Cerebellar nuclear complex (tissue), 1 donor: ENCODE measurements around the gene CCDC188.
"Not testable (repeated sequence)": the region's sequence is repeated elsewhere in the genome, so short reads cannot be mapped to it uniquely, and the experiment has no call there.

Experiments used
- DNase-seq, 2 experiments: peaks; one replicate each; lab custom pipeline; 2025; lab: John Stamatoyannopoulos, UW

Gene CCDC188

DNA sequence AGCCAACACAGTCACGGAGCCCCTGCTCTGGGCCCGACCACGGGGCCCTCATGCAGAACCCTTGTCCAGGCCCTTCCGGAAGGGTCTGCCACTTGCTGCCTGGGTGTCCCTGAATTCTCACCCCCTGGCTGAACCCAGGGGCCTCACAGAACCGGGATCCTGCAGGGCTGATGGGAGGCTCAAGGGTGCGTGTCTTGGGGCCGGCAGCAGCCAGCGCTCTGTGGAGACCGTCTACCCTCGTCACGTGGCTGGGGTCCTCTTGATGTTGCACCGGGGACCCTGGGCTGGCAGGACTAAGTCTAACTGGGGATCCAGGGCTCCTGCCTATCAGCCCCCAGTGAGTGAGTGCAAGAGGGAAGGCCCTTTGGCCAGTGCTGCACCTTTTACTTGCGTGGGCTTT is 19.3 kb upstream of the CCDC188 start:
- no peak for DNase-seq

DNA sequence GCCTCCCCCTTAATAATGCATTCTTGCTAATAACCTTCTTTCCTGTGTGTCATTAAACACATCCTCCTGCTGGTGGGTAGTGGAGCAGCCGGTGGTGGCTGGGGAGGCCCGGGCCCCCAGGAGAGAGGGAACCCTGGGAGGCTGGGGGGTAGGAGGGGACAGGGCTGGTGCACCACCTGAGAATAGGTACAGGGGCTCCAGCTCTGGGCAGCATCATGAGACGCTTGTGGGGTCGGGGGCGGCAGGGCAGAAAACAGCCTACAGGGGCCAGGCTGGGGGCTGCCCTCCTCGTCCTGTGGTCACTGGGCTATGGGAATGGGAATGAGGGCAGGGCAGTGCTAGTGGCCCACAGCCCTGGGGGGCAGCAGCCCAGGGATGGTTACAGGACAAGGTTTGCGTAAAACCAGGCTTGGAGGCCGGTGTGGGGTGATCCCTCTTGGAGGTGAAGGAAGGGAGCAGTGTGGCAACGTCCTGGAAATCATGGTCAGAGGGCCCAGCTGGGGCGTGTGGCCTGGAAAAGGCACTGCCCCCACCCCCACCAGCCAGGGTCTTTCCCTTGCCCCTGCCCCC is 18.5 kb upstream of the CCDC188 start:
- DNase-seq, result no peak

DNA sequence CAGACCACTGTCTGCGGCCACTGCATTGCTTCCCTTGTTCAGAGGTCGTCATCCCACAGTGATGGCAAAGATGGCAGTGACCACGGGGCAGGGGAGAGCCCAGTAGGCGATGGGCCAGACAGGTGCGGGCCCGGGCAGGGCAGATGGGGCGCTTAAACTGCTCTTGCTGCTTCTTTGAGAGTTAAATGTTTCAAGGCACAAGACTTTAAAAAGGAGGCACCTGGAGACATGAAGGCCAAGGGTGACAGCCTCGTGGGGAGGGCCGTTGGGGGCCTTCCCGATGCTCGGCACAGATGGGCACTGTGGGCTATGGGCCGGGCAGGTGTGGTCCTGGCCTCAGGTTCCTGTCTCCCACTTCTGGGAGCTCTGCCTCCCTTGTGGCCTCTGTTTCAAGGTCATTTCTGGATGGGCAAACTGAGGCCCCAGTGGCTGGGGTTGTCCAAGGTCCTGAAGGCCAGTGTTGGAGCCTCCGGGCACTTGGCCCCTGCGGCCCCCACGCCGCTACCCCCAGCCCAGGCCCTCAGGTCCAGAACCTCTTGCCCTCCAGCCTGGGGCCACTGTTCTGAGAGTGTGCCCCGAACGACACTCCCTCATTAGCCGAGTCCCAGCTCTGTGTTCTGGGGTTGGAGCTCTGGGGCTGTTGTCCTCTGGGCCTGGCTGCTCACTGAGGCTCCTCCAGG is 16.9 kb upstream of the CCDC188 start:
- DNase-seq, result no peak

DNA sequence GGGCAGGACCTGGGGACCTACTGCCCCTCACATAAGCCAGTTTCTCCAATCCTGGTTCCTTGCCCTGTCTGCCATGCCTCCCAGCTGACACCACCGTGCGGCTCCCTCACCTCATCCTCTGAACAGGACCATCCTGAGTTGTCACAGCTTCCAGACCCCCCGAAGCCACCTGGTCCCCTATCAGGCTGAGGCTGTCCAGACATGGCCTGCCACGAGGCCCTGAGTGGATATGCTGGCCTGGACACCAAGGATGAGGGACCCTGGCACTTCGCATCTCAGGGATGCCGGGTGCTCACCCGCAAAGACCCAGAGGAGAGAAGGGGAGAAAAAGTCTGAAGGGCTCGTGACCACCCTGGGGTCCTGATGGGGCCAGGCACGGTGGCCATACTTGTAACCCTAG is 15.8 kb upstream of the CCDC188 start:
- DNase-seq, result no peak

DNA sequence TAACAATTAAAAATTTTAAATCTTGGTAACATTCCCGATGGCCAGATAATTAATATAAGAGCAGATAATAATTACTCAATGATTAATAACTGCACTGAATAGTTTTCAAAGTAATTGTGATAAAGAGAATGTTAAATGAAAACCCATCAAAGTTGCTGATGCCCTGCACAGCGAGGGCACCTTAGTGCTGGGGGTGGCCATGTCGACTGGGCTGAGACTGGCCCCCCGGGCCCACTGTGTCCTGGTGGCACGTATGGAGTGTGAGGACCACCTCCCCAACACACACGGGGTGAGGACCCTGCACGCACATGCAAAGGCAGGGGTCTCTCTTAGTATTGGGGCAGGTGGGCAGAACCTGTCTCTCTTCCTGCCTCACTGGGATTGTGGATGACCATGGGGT is 15.1 kb upstream of the CCDC188 start:
- DNase-seq, result no peak

DNA sequence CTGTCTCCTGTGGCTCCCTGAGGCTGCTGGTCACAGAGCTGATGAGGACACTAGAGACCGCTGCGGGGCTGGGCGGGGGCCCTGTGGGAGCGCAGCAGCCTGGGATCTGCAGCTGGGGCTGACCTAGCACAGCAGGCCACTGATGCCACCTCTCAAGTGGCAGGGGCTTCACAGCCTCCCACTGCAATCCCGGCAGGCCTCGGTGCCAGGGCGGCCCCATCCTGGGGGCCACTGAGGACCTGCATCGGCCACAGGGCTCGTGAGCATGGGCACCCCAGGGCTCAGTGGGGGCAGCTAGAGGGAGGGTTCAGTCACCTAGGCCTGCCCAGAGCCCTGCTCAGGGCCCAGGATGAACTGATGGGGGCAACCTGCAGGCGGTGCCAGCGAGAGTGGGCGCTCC is 14.6 kb upstream of the CCDC188 start:
- DNase-seq, result no peak

DNA sequence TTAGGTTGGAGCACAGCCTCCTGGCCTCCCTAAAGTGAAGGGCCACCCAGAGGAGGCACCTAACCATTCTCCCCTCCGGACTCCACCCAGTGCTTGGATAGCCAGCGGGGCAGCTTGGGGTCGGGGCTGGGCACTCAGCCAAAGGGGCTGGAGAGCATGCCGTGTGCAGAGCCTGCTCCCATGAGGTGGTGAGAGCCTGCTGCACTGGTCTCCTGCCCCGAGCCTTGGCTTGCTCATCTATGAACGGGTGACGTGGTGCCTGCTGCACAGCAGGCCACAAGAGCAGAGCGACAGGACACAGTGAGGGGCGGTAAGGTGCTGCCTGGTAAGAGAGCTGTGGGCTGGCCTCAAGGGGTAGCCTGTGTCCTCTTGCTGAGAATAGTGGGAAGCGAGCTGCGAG is 14.0 kb upstream of the CCDC188 start:
- no peak for DNase-seq

DNA sequence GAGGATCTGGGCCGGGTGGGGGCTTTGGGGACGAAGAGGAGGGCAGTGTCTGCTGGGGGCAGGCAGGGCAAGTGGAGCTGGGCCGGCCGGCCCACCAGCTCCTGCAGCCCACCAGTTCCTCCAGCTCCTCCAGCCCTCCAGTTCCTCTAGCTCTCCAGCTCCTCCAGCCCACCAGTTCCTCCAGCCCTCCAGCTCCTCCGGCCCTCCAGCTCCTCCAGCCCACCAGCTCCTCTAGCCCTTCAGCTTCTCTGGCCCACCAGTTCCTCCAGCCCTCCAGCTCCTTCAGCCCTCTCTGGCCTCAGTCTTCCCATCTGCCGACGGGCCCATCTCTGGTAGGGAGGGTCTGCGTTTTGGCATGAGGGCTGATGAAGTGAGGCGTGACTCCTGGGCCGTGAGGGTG is 9.2 kb upstream of the CCDC188 start:
- no peak for DNase-seq

DNA sequence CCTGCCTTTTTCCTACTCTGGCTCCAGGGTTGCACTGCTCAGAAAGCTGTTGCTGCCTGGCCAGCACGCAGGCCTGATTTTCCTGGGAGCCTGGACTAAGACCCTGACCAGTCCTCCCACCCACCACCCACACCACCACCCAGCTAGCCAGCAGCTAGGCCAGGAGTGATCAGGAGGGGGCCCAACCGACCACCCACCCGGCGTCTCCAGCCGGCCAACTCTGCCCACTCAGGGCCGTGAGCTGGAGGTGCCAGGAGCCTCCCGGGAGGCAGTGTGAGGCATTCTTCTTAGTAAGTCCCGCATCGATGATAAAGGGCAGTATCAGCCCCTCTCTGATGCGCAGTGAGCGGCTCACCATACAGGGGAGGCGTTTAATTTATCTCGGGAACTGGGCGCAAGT is 8.7 kb upstream of the CCDC188 start:
- not testable (repeated sequence) for DNase-seq

DNA sequence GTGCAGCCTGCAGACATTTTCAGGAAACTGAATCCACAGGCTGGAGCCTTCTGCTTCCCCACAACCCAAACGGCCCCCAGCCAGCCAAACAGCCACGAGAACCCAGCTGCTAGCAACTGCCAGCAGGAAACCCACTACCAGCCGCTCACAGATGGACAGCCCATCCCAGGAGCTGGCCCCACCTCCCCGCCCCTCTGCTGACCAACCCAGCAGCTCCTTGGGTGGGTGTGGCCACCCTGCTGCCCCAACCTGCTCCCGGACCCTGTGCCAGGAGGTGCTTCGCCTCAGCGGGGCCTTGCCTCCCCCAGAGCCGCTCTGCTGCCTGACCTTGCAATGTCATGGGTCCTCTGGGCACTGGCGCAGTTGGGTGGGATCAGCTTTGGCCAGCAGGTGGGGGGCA is 8.2 kb upstream of the CCDC188 start:
- DNase-seq, result no peak

DNA sequence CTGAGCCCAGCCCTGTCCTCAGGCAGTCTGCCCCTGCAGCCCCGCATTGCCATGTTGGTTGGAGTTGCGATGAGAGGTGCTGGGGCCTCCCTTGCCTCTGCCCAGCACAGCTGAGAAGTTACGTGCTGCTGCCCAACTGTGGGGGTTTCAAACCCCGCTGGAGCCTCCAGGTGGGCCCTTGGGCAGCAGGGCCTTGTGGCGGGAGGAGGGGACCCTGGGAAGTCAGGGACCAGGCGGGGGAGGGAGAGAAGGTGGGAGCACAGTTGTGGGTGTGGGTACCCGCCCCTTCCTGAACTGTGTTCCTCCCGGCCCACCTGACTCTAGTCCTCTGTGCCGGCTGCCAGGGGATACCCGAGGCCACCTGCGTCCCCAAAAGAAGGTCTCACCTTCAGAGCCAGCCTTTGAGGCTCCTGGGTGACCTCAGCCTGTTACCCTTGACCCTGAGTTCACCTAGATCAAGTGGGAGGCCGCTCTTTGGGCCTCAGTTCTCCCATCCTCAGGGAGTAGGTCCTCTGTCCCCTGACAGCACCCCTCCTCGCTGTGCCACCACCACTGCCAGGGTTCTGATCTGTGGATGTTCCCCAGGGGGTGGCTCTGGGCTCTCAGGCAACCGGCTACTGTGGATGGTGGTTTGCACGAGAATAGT is 7.7 kb upstream of the CCDC188 start:
- DNase-seq, result no peak

DNA sequence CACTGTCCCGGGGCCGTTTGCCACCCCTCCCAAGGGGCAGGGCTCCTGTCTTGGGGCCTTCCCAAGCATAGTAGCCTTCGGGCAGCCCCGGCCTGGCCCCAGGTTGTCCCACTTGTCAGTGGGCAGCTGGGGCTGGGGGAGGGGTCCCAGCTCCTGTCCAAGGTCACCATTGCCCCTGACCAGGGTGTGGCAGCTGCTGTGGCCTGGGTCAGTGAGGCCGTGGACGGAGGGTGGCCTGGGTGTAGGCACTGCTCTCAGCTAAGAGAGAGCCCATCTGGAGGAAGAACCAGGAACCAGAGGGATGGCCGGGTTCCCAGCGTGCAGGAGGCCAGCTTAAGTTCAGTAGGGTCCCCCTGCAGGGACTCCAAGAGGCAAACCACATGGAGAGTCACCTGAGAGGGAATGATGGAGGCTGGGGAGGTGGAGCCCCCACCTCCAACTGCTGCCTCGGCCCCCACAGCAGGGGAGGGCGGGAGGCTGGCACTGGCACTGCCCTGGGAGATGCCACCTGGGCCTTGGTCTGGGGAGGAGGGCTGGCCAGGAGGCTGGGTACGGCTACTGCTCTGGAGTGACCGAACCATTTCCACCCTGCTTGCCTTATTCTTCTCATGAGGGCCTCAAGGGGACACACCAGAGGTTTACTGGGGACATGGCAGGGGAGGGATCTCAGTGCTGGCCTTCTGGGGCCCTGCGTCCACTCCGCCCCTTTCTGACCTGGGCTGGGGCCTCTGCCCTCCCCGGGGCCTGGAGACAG is 6.8 kb upstream of the CCDC188 start:
- no peak for DNase-seq

DNA sequence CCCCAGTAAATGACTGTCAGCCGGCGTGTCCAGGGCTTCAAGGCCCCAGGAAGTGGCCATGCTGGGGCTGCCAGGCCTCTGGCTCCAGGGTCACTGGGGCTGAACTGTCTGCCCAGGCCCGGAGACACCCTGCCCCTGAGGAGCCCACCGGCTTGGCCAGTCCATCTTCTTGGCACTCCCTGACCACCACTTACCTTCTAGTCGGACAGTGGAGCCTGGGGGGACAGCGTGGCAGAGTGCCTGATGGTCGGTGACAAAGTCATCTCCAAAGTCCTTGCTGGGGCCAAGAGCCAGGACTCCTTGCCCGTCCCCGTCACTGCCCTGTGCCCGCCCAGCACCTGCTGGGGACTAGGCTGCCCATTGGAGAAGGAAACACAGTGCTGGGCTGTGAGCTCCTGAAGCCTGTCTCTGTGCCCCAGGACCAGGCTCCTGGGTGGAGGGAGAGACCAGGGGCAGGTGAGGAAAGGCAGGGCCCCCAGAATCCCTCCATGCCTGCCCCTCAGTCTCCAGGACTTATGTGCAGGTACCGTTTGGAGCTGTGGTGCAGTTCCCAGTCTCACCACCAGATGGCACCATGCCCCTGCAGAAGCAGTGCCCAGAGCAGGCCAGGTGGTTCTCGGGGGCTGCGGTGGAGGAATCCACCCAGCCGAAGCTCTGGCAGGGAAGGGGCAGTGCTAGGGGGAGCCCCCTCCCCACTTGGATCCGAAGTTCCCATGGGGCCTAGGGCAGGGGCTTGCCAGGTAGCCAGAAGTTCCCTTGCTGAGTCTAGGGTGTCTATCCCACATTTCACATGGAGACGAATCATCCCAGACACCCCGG is 6.0 kb upstream of the CCDC188 start:
- DNase-seq, result peak in 1 of 2 experiments; percentile 60

DNA sequence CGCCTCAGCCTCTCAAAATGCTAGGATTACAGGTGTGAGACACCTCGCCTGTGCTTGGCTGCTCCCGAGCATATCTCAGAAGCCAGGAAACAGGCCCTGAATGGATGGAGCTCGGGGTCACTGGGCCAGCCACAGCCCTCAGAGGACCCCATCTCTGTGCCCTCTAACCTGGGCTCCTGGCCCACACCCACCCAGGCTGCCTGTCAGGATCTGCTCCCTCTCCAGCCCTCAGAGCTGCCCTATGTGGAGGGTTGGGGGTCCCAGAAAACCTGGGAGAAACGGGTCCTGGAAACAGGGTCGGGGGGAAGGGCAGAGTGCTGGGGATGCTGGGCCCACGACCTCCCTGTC is 5.2 kb upstream of the CCDC188 start:
- no peak for DNase-seq

DNA sequence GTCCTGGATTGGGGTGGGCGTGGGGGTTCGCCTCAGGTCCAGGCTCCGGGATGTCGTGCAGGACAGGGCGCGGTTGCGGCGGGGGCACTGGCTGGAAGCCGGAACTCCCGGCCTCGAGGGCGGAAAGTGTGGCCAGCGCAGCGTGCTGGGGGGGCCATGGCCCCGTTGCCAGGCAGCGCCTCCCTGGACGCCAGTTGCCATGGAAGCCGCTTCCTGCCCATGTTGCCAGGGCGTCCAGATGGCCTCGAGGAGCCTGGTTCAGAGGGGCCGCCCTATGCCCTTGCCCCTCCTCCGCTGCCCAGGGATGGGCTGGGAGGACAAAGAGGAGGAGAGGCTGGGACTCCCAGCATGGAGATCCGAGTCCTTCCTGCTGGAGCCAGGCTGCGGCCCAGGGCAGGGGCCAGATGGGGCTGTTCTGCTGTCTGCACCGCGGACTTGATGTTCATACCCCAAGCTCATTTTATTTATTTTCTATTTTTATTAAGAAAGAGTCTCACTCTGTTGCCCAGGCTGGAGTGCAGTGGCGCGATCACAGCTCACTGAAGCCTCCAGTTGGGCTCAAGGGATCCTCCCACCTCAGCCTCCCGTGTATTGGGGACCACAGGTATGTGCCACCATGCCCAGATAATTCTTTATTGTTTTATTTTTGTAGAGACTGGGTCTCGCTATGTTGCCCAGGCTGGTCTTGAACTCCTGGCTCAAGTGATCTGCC is 4.6 kb upstream of the CCDC188 start:
- DNase-seq, result peak in 1 of 2 experiments; percentile 51

DNA sequence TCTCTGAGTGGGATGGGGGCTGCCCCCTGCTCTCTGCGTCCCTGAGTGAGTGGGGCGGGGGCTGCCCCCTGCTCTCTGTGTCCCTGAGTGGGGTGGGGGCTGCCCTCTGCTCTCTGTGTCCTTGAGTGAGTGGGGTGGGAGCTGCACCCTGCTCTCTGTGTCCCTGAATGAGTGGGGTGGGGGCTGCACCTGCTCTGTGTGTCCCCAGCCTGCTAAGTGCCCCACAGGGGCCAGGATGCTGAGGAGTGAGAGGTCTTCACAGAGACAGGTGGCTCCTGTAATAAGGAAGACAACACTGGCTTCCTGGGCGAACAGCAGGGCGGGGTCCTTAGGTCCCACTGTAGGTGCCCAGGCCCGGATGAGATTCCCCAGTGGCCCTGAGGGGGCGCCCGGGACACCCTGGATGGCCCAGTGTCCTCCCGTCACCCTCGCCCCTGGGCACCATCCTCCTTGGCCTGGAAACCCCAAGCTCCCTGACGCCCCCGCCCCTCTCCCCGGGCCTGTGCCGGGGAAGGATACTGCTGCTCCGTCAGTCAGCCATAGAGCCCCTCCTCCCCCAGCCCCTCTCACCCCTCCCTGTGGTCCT is 3.8 kb upstream of the CCDC188 start:
- no peak for DNase-seq

DNA sequence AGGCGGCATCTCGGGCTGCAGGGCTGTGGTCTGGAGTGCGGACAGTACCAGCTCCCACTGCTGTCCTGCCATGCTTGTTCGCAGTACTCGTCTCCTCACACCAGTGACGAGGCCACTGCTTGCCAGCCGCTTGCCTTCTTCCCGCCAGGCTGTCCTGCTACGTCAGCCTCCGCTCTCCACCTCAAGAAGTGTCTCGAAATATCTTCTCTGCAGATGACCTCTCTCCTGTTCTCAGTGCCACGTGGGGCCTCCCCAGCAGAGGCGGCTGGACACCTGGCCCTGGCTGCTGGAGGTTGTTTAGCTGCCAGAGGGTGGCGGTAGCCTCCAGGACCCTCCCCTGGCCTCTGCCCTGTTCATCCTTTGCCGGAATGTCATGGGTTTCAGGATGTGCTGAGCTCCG is 3.1 kb upstream of the CCDC188 start:
- no peak for DNase-seq

DNA sequence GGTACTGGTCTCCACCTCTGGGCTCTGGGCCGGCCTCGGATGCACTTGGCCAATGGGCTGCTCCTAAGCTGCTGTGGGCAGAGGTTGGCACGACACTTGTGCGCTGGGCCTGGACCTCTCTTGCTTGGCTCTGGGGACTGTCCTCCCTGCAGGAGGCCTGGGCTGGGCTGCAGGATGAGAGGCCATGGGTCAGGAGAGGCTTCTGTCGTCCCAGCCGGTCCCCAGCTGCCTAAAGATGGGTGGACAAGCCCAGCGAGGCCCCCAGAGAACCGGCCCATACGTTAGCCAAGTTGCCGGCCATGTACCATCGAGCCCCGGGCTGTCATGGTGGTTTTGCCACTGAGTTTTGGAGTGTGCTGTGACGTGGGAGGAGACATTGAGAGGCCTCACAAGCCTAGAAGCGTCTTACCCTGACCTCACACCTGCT is 1.6 kb upstream of the CCDC188 start:
- DNase-seq, result no peak

DNA sequence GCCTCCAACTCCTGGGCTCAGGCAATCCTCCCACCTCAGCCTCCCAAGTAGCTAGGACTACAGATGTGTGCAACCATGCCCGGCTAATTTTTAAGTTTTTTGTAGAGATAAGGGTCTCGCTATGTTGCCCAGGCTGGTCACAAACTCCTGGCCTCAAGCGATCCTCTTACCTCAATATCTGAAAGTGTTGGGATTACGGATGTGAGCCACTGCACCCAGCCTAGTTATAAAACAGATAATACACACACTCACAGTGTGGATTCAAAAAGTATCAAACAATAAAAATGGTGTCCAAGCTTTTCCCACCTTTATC is 377 bp upstream of the CCDC188 start:
- no peak for DNase-seq

DNA sequence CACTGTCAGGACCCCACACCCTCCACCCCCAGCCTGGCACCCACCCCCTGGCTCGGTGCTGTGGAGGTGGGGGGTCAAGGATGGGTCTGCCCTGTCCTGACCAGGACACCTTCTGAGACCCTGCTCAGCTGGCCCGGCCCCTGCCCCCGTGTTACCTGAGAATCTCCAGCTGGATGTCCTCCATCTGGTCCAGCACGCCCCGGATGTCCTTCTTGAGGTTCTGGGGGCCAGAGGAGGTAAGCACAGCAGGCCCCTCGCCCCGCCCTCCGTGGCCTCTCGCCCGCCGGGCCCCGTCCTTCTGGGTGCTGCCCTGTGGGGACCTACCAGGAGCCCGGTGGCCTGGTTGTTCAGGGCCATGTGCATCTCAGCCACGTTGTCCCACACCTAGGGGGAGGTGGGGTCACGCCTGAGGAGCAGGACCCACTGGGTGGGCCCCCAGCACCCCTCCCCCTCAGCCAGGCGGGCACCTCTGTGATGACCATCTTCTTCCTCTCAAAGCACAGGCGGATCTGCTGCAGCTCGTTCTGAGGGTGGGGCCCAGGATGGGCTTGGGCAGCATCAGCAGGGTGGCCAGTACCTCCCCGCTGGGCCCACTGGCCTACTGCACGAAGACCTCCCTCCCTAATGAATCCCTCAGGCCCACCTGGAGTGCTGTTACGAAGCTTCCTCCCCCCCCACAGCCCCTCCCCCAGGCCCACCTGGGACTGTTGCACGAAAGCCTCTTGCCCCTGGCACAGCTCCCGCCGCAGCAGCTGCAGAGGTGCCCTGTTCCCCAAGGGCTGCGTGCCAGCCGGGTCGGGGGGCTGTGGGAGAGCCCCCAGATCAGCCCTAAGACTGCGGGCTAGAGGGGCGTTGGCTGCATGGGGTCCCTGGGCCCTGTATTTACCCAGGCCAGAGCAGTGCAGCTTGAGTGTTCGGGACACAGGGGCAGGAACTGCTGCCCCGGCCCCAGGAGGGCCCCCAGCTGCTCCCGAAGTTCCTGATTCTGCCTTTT is 1.3 kb downstream of the CCDC188 start:
- no peak for DNase-seq
